ENCODE data around the gene ADIRF. TPM values are rescaled to one million over a fixed set of nuclear protein-coding genes. Genes with fewer than 3 reads are reported as not detected.
A peak's percentile ranks its signal among the peaks of the same experiment; 100 is the strongest.
"Not testable (repeated sequence)": the region's sequence is repeated elsewhere in the genome, so short reads cannot be mapped to it uniquely, and the experiment has no call there.

Gene ADIRF
- total RNA-seq, 2 experiments from 2014 or later: not detected

GRCh38 chr10:86947806-86948205 lies 20.5 kb upstream of the ADIRF start:
- DNase-seq; H3K4me3 Mint-ChIP-seq; H3K9me3 Mint-ChIP-seq (ENCODE audit: low read depth); H3K4me1 Mint-ChIP-seq; H3K27ac Mint-ChIP-seq; POLR2A ChIA-PET; ATAC-seq; intact Hi-C loops (cut with DNase I, micrococcal nuclease); H3K36me3 Mint-ChIP-seq (ENCODE audit: low read depth); H3K27me3 Mint-ChIP-seq: not testable (repeated sequence)
- CTCF ChIA-PET: interaction anchor here (1.2 to 1.5 kb wide), 2 partner anchors 11 to 19 kb away, joined by 3 read pairs; no protein-coding TSS in a partner anchor

- intact Hi-C loops (cut with DNase I, micrococcal nuclease): no loop called here
- H3K4me1 Mint-ChIP-seq: peaks cover 5% of the 10 kb centered on the region
- H3K36me3 Mint-ChIP-seq (ENCODE audit: low read depth): peaks cover 3% of the 10 kb centered on the region
- ChIA-PET CTCF (interaction anchor here (1.3 to 1.6 kb wide), 2 partner anchors 10 to 17 kb away, joined by 3 to 4 read pairs; no protein-coding TSS in a partner anchor), POLR2A (no interaction called here)
- DNase-seq: peak; percentile 5
- no peak for ATAC-seq
- no peaks in the 10 kb centered on the region for H3K27me3 Mint-ChIP-seq
- peaks cover 12% of the 10 kb centered on the region for H3K9me3 Mint-ChIP-seq (ENCODE audit: low read depth)
- H3K4me3 Mint-ChIP-seq: no peak overlapping the region
- H3K27ac Mint-ChIP-seq: no peak overlapping the region
These were observed 17.9 kb upstream of the ADIRF start for GRCh38 chr10:86950349-86950748.

- Mint-ChIP-seq H3K27me3 (no peaks in the 10 kb centered on the region), H3K4me3 (no peak overlapping the region), H3K9me3 (ENCODE audit: low read depth) (peaks cover 12% of the 10 kb centered on the region), H3K36me3 (ENCODE audit: low read depth) (peaks cover 3% of the 10 kb centered on the region), H3K27ac (no peak overlapping the region), H3K4me1 (peaks cover 5% of the 10 kb centered on the region)
- ATAC-seq (no peak), DNase-seq (no peak)
- CTCF ChIA-PET: interaction anchor here (1.3 to 1.6 kb wide), 2 partner anchors 9 to 16 kb away, joined by 3 to 4 read pairs; no protein-coding TSS in a partner anchor
- intact Hi-C loops (cut with DNase I, micrococcal nuclease): no loop called here
- POLR2A ChIA-PET: no interaction called here
These were observed 17.0 kb upstream of the ADIRF start for GRCh38 chr10:86951184-86951761.

GRCh38 chr10:86952106-86952505 lies 16.2 kb upstream of the ADIRF start:
- intact Hi-C loops (cut with DNase I, micrococcal nuclease): no loop called here
- CTCF ChIA-PET: interaction anchor here (1.7 kb wide), 1 partner anchor 18 kb away, joined by 5 read pairs; no protein-coding TSS in a partner anchor
- Mint-ChIP-seq H3K36me3 (ENCODE audit: low read depth) (peaks cover 3% of the 10 kb centered on the region), H3K27ac (no peak overlapping the region), H3K9me3 (ENCODE audit: low read depth) (peaks cover 12% of the 10 kb centered on the region), H3K4me1 (peaks cover 5% of the 10 kb centered on the region), H3K27me3 (no peaks in the 10 kb centered on the region), H3K4me3 (no peak overlapping the region)
- DNase-seq: no peak
- POLR2A ChIA-PET: no interaction called here
- ATAC-seq: no peak

GRCh38 chr10:86952697-86953096 lies 15.6 kb upstream of the ADIRF start:
- intact Hi-C loops (cut with DNase I, micrococcal nuclease); DNase-seq; H3K27ac Mint-ChIP-seq; POLR2A ChIA-PET; H3K36me3 Mint-ChIP-seq (ENCODE audit: low read depth); H3K27me3 Mint-ChIP-seq; ATAC-seq; H3K4me3 Mint-ChIP-seq; H3K4me1 Mint-ChIP-seq: not testable (repeated sequence)
- peaks cover 12% of the 10 kb centered on the region for H3K9me3 Mint-ChIP-seq (ENCODE audit: low read depth)
- CTCF ChIA-PET: interaction anchor here (1.7 kb wide), 1 partner anchor 17 kb away, joined by 5 read pairs; no protein-coding TSS in a partner anchor

- H3K4me1 Mint-ChIP-seq: peaks cover 5% of the 10 kb centered on the region
- ATAC-seq (no peak), DNase-seq (no peak)
- peaks cover 3% of the 10 kb centered on the region for H3K36me3 Mint-ChIP-seq (ENCODE audit: low read depth)
- CTCF ChIA-PET: interaction anchor here (0.6 to 1.1 kb wide), 3 partner anchors 15 to 260 kb away, joined by 3 to 4 read pairs (median 3); no protein-coding TSS in a partner anchor
- intact Hi-C loops (cut with DNase I, micrococcal nuclease): no loop called here
- no peak overlapping the region for H3K4me3 Mint-ChIP-seq
- H3K27ac Mint-ChIP-seq: no peak overlapping the region
- POLR2A ChIA-PET: no interaction called here
- H3K27me3 Mint-ChIP-seq: no peaks in the 10 kb centered on the region
- H3K9me3 Mint-ChIP-seq (ENCODE audit: low read depth): peaks cover 12% of the 10 kb centered on the region
These were observed 14.3 kb upstream of the ADIRF start for GRCh38 chr10:86953747-86954680.

GRCh38 chr10:86954681-86955500 lies 13.4 kb upstream of the ADIRF start:
- peaks cover 5% of the 10 kb centered on the region for H3K4me1 Mint-ChIP-seq
- peaks cover 12% of the 10 kb centered on the region for H3K9me3 Mint-ChIP-seq (ENCODE audit: low read depth)
- peak; percentile 2 for DNase-seq
- H3K36me3 Mint-ChIP-seq (ENCODE audit: low read depth): peaks cover 3% of the 10 kb centered on the region
- ATAC-seq: no peak
- no peak overlapping the region for H3K27ac Mint-ChIP-seq
- intact Hi-C loops (cut with DNase I, micrococcal nuclease): no loop called here
- no peaks in the 10 kb centered on the region for H3K27me3 Mint-ChIP-seq
- ChIA-PET POLR2A (no interaction called here), CTCF (interaction anchor here (0.6 to 1.1 kb wide), 2 partner anchors 17 to 261 kb away, joined by 3 to 4 read pairs; no protein-coding TSS in a partner anchor)
- H3K4me3 Mint-ChIP-seq: no peak overlapping the region

- H3K27ac Mint-ChIP-seq: no peak overlapping the region
- H3K9me3 Mint-ChIP-seq (ENCODE audit: low read depth): peaks cover 12% of the 10 kb centered on the region
- H3K4me1 Mint-ChIP-seq: peaks cover under 1% of the 10 kb centered on the region
- ChIA-PET POLR2A (no interaction called here), CTCF (interaction anchor here (3.6 kb wide), 1 partner anchor 16 kb away, joined by 19 read pairs; no protein-coding TSS in a partner anchor)
- peaks cover 3% of the 10 kb centered on the region for H3K36me3 Mint-ChIP-seq (ENCODE audit: low read depth)
- intact Hi-C loops (cut with DNase I, micrococcal nuclease): no loop called here
- DNase-seq: no peak
- no peaks in the 10 kb centered on the region for H3K27me3 Mint-ChIP-seq
- ATAC-seq: no peak
- no peak overlapping the region for H3K4me3 Mint-ChIP-seq
These were observed 12.6 kb upstream of the ADIRF start for GRCh38 chr10:86955501-86956194.

- no peaks in the 10 kb centered on the region for H3K27me3 Mint-ChIP-seq
- POLR2A ChIA-PET: no interaction called here
These were observed 12.0 kb upstream of the ADIRF start for GRCh38 chr10:86956195-86956847.

GRCh38 chr10:86956848-86957448 lies 11.3 kb upstream of the ADIRF start:
- no peaks in the 10 kb centered on the region for H3K27me3 Mint-ChIP-seq
- ChIA-PET CTCF (interaction anchor here (0.7 to 3.6 kb wide), 3 partner anchors 9 to 656 kb away, joined by 3 to 19 read pairs (median 6); no protein-coding TSS in a partner anchor), POLR2A (no interaction called here)
- ATAC-seq (no peak), DNase-seq (no peak)
- intact Hi-C loops (cut with DNase I, micrococcal nuclease): no loop called here
- H3K4me3 Mint-ChIP-seq: no peak overlapping the region
- H3K4me1 Mint-ChIP-seq: no peaks in the 10 kb centered on the region
- H3K27ac Mint-ChIP-seq: no peak overlapping the region
- H3K36me3 Mint-ChIP-seq (ENCODE audit: low read depth): peaks cover 1% of the 10 kb centered on the region
- peaks cover 8% of the 10 kb centered on the region for H3K9me3 Mint-ChIP-seq (ENCODE audit: low read depth)

More at GRCh38 chr10:86956195-86956847, 12.0 kb upstream of the ADIRF start:
- intact Hi-C loops (cut with DNase I, micrococcal nuclease): no loop called here
- Mint-ChIP-seq H3K27ac (no peak overlapping the region), H3K4me3 (no peak overlapping the region), H3K4me1 (no peaks in the 10 kb centered on the region), H3K36me3 (ENCODE audit: low read depth) (peaks cover 3% of the 10 kb centered on the region), H3K9me3 (ENCODE audit: low read depth) (peaks cover 12% of the 10 kb centered on the region)
- no peak for DNase-seq
- ATAC-seq: no peak
- CTCF ChIA-PET: interaction anchor here (1.4 to 3.6 kb wide), 2 partner anchors 10 to 17 kb away, joined by 6 to 19 read pairs; no protein-coding TSS in a partner anchor
